IPS-18c (cell line): ENCODE results near the gene TTI1.
"Not testable (repeated sequence)": the region's sequence is repeated elsewhere in the genome, so short reads cannot be mapped to it uniquely, and the experiment has no call there.

Experiments used
- H3K4me3 ChIP-seq: 2 replicates; pipeline ENCODE4 v1.7.0; 2013; ENCODE audit warnings: low read depth, mild to moderate bottlenecking, low read length, moderate library complexity; ENCODE audit not compliant: insufficient read depth
- H3K9me3 ChIP-seq: one replicate; pipeline ENCODE4 v1.6.1; 2013; ENCODE audit warnings: mild to moderate bottlenecking, low read length, moderate library complexity; ENCODE audit not compliant: control insufficient read depth, insufficient read depth

Gene TTI1

DNA sequence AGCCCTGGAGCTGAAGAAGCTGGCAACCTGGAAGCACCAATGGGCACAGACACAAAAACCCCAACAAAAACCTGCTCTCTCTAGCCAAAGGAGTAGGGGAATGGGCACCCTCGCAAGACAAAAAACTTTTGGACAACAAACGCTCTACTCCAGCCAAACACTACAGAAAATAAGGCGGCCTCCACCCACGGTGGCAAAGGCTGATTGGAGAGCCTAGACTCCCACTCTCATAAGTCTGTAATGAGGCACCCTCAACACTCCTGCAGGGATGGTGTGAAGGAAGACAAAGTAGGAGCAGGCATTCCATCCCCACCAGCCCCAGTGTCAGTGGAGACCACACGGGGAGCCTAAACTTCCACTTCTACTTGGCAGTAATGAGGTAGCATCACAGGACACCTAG is 8.8 kb downstream of the TTI1 start:
- Histone ChIP-seq H3K4me3 (no peak overlapping the region), H3K9me3 (no peaks in the 10 kb centered on the region)

DNA sequence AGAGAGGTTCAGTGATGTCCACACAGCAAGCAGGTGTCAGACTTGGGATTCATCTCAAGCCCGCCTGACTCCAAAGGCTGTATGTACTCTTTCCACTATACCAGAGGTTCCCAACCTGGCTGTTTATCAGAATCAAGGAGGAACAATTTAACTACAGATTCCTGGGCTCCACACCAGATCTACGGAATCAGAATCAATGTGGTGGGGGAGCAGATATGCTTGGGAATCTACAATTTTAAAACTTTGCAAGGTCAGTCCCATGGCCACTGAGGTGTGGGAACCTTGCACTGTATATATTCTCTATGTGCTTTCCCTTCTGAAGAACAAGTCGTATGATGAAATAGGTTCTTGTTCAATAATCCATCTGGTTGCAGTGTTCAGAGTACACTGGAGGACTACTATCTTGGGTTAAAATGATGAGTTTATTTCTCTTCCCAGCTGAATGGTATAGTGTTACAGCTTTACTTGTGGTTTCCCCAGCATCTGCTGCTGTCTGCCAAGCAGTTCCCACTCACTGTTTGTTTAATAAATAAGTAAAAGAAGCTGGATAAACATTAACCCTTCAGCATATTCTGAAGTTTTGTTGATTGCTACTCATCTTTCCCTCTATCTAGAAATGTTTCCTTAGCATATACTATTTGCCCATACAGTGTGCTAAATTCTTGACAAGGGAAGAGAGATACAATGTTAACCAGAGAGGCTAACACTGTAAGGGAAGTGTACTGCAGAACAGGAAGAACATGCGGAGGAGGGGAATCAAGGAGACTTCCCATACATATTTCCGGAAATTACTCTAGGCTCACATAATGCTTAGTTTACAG is 9.9 kb downstream of the TTI1 start:
- Histone ChIP-seq H3K9me3 (no peaks in the 10 kb centered on the region), H3K4me3 (no peak overlapping the region)

DNA sequence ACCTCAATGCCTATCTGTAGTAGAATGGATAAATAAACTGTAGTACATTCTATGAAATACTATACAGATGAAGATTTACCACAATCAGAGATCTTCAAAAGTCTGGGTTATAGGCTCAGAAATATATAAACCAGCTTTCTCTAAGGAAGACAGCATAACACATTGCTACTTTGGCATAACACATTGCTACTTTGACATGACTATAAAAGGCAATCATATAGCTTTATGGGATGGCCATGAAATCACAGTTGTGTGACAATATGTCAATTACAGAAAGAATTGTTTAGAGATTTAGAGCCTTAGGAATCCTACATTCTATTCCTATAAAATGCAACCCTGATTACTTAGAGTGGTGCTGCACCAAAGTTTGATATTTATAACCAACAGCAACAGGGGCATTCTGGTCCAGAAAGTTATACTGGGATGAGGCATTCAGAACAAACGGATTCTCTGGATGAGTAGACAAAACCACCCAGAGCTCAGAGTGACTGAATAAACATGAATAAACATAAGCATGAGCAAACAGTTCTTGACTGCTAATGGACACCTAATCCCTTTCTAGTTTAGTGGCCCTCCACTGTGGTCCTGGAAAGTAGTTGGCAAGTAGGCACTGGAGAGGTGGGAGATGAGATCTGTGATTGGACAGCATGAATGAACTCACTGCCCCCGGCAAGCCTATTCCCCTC is 12.0 kb downstream of the TTI1 start:
- Histone ChIP-seq H3K4me3 (no peak overlapping the region), H3K9me3 (no peaks in the 10 kb centered on the region)

DNA sequence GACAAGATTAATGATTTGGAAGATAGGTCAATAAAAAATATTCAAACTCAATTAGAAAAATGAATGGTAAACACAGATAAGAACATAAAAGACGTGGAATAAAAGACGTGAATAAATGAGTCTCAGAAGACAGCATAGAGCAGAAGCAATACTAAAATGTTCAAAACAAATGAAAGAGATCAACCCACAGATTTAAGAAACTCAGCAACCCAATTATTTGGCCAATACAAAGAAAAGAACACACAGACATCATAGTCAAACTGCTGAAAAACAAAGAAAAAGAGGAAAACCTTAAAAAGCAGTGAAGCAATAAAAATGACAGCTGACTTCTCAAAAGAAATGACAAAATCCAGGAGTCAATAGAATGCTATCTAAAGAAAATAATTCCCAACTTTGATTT is 14.9 kb downstream of the TTI1 start:
- Histone ChIP-seq H3K9me3 (no peaks in the 10 kb centered on the region), H3K4me3 (no peak overlapping the region)

DNA sequence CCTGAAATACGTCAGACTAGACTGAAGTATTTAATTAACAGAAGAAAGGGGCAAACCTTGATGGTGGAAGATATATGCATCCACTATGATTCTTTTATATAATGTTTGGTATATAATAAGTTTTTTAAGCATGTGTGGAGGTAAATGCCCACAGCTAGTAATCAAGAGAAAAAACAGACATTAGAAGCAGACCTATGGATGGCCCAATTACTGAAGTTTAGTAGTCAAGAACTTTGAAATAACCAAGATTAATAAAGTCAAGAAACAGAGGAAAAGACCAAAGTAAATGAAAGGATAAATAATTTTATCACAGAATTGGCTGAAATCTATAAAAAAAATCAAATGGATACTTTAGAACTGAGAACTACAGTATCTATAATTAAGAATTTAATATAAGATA is 15.3 kb downstream of the TTI1 start:
- H3K9me3 ChIP-seq = no peaks in the 10 kb centered on the region

DNA sequence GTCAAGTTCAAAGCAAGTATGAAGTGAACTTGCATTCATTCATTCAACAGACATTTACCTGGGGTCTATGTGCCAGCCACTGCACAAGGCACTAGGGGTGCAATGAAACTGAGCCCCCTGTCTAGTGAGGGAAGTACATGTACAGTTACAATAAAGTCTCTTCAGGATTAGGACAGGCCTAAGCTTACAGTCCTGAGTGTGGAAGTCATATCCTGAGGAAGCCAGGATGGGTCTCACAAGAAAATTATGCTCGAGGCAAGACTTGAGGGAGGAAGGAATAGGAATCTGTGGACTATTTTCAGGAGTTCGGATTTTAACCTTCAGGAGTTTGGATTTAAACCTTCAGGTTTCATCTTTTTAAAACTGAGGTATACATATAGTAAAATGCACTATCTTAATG is 19.4 kb downstream of the TTI1 start:
- H3K4me3 ChIP-seq = no peak overlapping the region
- no peaks in the 10 kb centered on the region for H3K9me3 ChIP-seq

More for the DNA sequence above, 15.3 kb downstream of the TTI1 start:
- H3K4me3 ChIP-seq = no peak overlapping the region

DNA sequence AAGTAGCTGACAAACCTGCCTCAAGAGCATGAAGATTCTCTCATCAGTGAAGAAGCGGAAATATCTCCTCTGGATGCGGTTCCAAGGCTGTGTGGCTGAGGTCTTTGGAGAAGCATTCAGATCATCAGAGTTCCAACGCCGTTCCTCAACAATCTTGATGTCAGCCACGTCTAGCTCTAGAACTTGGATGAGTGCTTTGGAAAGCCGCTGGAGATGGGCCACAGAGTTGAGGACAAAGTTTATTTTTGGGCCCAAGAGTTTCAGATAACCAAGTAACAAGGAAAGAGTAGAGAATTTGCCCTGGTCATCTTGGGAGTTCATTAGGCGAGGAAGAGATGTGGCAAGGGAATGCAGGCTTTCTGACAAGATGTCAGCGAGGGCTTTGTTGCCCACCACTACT is 20.9 kb downstream of the TTI1 start:
- H3K9me3 ChIP-seq = no peaks in the 10 kb centered on the region

DNA sequence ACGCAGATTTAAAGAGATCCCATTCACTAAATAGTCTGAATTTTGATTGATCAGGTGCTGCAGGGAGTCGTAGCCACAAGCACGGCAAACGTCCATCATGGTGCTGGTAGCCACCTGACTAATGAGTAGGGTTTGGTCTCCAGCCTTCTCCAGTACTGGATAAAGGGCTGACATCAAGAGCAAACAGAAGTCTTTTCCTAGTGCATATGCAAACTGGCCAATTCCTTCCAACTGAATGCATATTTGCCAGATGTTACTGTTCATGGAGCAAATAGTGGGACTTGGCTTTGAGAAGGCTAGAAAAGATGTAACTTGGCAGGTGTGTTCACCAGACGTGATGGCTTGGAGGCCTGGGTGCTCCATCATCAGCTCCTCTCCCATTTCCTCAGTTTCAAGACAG is 21.6 kb downstream of the TTI1 start:
- no peak overlapping the region for H3K4me3 ChIP-seq

More for the DNA sequence above, 20.9 kb downstream of the TTI1 start:
- no peak overlapping the region for H3K4me3 ChIP-seq

DNA sequence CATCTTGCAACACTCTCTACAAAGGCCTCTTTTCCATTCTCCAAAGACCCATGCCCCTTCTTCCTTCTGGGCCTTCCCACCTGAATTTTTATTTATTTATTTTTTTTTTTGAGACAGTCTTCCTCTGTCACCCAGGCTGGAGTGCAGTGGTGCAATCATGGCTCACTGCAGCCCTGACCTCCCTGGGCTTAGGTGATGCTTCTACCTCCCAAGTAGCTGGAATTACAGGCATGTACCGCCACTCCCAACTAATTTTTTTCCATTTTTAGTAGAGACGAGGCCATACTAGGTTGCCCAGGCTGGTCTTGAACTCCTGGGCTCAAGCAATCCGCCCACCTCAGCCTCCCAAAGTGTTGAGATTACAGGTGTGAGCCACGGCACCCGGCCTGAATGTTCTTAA is 23.8 kb downstream of the TTI1 start:
- H3K4me3 ChIP-seq, H3K9me3 ChIP-seq: not testable (repeated sequence)

More for the DNA sequence above, 21.6 kb downstream of the TTI1 start:
- H3K9me3 ChIP-seq = no peaks in the 10 kb centered on the region

DNA sequence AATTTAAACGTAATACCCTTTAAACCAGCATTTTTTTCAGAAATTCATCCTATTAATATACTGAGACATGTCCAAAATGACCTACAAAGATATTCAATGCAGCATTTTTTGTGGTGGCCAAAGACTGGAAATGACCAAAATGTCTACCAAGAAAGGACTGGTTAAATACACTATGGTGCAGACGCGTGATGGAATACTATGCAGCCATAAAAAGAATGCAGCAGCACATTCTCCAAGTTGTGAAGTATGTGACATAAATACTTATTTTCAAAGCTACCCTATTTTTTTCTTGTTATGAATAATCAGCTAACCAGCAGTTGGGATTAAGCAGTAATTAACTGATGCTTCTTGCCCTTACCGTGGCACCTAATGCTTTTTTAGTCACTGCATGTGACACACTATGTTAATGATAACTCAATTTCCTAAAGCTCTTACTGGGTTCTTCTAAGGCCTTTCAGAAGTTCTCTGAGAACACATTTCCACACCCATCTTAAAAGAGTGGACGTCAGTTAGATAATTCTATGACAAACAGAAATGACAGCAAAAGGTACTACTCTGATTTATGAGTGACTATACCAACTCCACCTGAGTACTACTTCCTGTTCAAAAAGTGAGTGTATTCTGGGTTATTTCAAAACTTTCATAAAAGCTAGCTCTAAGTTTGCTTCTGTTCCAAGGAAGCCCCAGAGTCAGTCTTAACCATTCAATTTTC is 24.9 kb downstream of the TTI1 start:
- Histone ChIP-seq H3K9me3 (no peaks in the 10 kb centered on the region), H3K4me3 (no peak overlapping the region)

DNA sequence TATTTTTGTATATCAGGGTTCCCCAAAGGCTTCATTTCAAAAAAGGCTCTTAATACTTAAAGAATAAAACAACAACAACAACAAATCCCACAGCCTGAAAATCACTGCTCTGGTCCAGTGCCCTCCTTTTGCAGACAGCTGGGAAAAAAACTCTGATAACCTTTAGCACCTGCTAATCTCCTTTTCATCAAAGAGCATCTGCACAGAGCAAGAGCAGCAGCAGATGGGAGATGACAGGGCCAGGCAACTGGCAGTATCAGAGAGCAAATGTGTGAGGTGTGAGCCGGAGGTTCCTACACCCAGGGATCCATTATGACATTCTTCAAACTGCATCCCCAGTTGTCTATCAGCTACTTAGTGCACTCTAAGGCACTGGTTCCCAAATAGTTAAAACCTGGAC is 25.7 kb downstream of the TTI1 start:
- no peak overlapping the region for H3K4me3 ChIP-seq
- H3K9me3 ChIP-seq = no peaks in the 10 kb centered on the region

DNA sequence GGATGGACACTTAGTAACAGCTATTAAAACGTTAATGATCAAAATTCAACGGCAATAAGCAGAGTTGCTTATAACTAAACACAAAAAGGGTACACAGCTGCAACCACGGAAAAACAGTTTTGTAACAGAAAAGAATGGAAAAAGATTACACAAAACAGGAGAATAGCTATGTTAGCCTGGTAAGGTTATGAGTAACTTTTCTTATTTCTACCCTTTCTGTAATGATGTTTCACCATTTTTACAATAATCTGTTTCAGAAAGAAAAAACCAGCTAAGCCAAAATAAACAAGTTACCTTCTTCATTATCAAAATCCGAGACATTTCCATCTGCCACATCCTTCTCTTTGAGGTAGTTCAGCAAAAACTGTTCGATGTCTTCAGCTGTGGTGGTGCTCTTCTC is 27.4 kb downstream of the TTI1 start:
- H3K9me3 ChIP-seq = no peaks in the 10 kb centered on the region
- no peak overlapping the region for H3K4me3 ChIP-seq

DNA sequence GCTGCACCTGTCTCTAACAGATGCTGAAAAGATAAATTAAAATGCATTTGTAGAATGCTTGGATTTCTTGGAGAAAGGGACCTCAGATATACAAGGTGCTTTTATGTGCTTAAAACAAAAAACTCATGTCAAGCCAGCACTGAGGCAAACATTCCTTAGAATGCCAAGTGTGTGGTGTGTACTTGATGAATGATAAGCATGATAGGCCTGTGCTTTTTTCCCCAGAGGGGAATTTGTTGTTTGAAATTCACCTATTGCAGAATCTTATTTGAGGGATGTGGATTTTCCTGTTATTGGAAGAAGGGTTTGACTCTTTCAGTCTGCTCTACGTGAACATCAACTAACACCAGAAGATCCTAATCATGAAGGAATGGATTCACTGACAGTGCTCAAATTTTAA is 28.8 kb downstream of the TTI1 start:
- H3K9me3 ChIP-seq = no peaks in the 10 kb centered on the region
- no peak overlapping the region for H3K4me3 ChIP-seq

DNA sequence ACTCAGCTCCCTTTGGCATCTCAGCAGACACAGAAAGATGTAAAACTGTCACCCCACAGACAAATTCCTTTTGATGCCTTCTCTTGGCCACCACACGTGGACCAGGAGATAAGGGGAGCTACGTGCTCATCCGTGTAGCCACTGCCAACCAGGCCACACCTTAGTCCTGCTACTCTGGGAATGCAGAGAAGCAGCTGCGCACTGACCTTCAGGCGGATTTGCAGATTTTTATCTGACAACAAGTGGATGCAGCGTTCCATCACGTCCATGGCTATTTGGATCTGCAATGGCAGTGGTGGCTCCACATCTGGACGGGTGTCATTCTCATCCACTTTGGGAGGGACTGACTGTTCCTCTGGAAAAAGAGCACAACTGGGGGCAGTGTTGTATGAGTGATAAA is 30.8 kb downstream of the TTI1 start:
- no peak overlapping the region for H3K4me3 ChIP-seq
- no peaks in the 10 kb centered on the region for H3K9me3 ChIP-seq

DNA sequence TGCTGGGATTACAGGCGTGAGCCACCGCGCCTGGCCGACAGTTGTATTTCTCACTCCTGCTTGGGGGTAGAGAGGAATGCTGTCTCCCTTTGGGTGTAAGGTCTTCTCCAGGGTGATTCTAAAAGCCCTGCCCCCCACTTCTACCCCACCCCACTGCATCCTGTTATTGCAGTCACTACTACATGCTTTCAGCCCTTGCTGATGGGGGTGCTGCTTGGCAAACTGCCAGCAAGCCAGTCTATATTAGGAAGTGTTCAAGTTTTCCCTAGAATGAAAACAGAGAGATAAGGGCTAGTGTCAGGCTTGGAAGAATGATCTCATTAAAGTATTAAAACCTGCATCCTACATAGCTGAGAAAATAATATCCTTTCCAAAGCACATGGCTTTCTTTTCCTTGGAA is 31.3 kb downstream of the TTI1 start:
- no peaks in the 10 kb centered on the region for H3K9me3 ChIP-seq
- no peak overlapping the region for H3K4me3 ChIP-seq

DNA sequence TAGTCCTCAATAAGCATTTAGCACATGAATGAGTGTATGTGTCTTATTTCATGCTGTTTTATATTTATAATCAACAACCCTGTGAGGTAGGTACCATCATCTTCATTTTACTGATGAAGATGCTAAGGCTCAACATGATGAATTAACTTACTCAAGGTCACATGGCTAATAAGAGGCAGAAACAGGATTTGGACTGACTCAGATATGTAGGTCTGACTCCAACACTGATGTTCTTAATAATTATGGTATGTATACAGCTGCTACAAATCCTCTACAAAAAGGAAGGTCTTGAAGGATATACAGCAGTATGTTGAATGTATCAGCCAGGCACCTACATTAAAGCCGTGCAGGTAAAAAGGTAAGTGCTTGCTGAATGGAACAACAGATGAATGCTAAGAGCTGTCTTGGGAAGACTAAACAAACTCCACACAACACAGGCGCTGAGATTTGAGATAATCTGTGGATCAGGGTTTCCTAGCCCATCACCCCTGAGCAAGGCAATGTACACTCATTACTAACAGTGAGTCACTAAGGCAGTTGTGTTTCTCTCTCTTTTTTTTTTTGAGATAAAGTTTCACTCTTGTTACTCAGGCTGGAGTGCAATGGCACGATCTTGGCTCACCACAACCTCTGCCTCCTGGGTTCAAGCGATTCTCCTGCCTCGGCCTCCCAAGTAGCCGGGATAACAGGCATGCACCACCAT is 31.9 kb downstream of the TTI1 start:
- no peak overlapping the region for H3K4me3 ChIP-seq
- H3K9me3 ChIP-seq = no peaks in the 10 kb centered on the region

DNA sequence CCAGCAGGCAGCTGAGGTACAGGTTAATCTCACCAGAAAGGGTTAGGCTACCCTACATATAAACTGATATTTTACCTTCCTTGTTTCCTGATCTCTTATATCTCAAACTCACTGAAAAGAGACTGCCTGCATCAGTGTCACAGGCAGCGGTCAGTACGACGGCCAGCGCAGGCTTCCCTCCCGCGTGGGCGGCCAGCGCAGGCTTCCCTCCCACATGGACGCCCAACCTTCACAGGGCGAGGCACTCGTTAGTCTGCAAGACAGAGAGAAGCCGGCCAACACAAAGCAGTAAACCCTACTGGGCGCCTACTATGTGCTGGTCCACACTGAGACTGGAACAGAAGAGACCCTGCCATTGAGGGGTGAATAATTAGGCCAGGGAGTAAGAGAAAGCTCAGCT is 33.0 kb downstream of the TTI1 start:
- H3K9me3 ChIP-seq = no peaks in the 10 kb centered on the region

More for the DNA sequence above, 33.0 kb downstream of the TTI1 start:
- no peak overlapping the region for H3K4me3 ChIP-seq
